Esophagus (tissue), 2 donors: ENCODE measurements around the gene OR11H7. TPM values are rescaled to one million over a fixed set of nuclear protein-coding genes. Genes with fewer than 3 reads are reported as not detected.
"Not testable (repeated sequence)": the region's sequence is repeated elsewhere in the genome, so short reads cannot be mapped to it uniquely, and the experiment has no call there.

Experiments
- H3K27ac ChIP-seq, 2 donors: one replicate each; pipeline ENCODE4 v1.5.1; 2013; ENCODE audit warnings: low read depth in 2 of 2, mild to moderate bottlenecking in 2 of 2, inconsistent platforms in 1 of 2, low read length in 1 of 2, moderate library complexity in 1 of 2
- H3K27me3 ChIP-seq, 2 donors: one replicate each; pipeline ENCODE4 v1.6.1; 2013; ENCODE audit warnings: low read length in 2 of 2, control low read depth in 1 of 2, mild to moderate bottlenecking in 1 of 2; ENCODE audit not compliant: insufficient read depth in 2 of 2, control insufficient read depth in 1 of 2
- H3K36me3 ChIP-seq, 2 donors: one replicate each; pipeline ENCODE4 v1.6.1; 2013; ENCODE audit warnings: low read length in 1 of 2; ENCODE audit not compliant: control insufficient read depth in 2 of 2, insufficient read depth in 2 of 2
- H3K4me1 ChIP-seq, 2 donors: one replicate each; pipeline ENCODE4 v1.6.1; 2013; ENCODE audit warnings: low read length in 1 of 2; ENCODE audit not compliant: control insufficient read depth in 2 of 2, insufficient read depth in 2 of 2
- H3K4me3 ChIP-seq, 2 donors: one replicate each; pipeline ENCODE4 v1.5.1; 2013; ENCODE audit warnings: low read length in 2 of 2, mild to moderate bottlenecking in 2 of 2, low read depth in 1 of 2, moderate library complexity in 1 of 2
- H3K9me3 ChIP-seq, 2 donors: one replicate each; pipeline ENCODE4 v1.6.1; 2013; ENCODE audit warnings: mild to moderate bottlenecking in 2 of 2, low read depth in 1 of 2, low read length in 1 of 2, moderate library complexity in 1 of 2; ENCODE audit not compliant: control insufficient read depth in 2 of 2, insufficient read depth in 1 of 2
- WGBS, 2 donors: extraction: QIAGEN DNeasy Blood & Tissue Kit; methylation state at CpG; one replicate each; pipeline ENCODE4 v1.1.7; 2013; 5-methylcytosine and 5-hydroxymethylcytosine counted together
- polyA plus RNA-seq, 2 donors: library from polyadenylated mRNA; stranded (reverse); fragments of 200-250 nt; gene quantifications; one replicate each; pipeline ENCODE4 v1.2.3, GENCODE V29; 2013
- donor health status: healthy with polysubstance abuse.
- donor health status: Bipolar disorder and iron deficiency.

The OR11H7 gene
- polyA plus RNA-seq, 2 donors: not detected

DNA sequence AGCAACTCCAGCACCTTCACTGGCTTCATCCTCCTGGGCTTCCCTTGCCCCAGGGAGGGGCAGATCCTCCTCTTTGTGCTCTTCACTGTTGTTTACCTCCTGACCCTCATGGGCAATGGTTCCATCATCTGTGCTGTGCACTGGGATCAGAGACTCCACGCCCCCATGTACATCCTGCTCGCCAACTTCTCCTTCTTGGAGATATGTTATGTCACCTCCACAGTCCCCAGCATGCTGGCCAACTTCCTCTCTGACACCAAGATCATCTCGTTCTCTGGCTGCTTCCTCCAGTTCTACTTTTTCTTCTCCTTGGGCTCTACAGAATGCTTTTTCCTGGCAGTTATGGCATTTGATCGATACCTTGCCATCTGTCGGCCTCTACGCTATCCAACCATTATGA lies 31.3 kb upstream of the OR11H7 start:
- no peak overlapping the region for H3K27ac ChIP-seq
- H3K4me3 ChIP-seq: no peak overlapping the region
- H3K4me1 ChIP-seq: no peaks in the 10 kb centered on the region
- no peaks in the 10 kb centered on the region for H3K9me3 ChIP-seq
- H3K27me3 ChIP-seq: no peaks in the 10 kb centered on the region
- WGBS, 2 donors: 65 to 76% methylated on average over 6 of the region's 6 CpGs
- H3K36me3 ChIP-seq: no peaks in the 10 kb centered on the region

GRCh38 chr14:20198991-20199390 lies 29.8 kb upstream of the OR11H7 start:
- no peak overlapping the region for H3K27ac ChIP-seq
- no peak overlapping the region for H3K4me3 ChIP-seq
- no peaks in the 10 kb centered on the region for H3K27me3 ChIP-seq
- H3K36me3 ChIP-seq: no peaks in the 10 kb centered on the region
- 63 to 65% methylated on average over 5 of the region's 5 CpGs for WGBS, 2 donors
- no peaks in the 10 kb centered on the region for H3K4me1 ChIP-seq
- no peaks in the 10 kb centered on the region for H3K9me3 ChIP-seq

DNA sequence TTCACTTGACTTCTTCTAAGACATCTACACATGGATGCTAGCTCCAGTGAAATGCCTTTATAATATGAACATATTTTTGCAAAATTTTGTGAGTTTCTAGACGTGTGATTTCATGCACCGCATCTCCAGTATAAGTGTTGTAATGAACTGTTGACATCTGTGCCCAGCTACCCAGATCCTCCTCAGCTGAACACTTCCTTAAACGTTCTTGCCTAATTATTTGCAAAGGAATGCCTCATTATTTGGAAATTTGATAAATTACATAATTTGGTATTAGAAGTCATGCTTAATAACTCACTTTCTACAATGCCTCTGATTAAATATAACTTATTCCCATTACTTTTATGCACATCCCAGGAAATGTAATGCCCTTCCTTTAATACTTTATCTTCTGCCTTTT lies 24.1 kb upstream of the OR11H7 start:
- 58% methylated on average over 3 of the region's 3 CpGs for WGBS, 2 donors
- H3K4me1 ChIP-seq: no peaks in the 10 kb centered on the region
- no peak overlapping the region for H3K27ac ChIP-seq
- H3K27me3 ChIP-seq: no peaks in the 10 kb centered on the region
- H3K36me3 ChIP-seq: no peaks in the 10 kb centered on the region
- H3K4me3 ChIP-seq: no peak overlapping the region
- no peaks in the 10 kb centered on the region for H3K9me3 ChIP-seq

GRCh38 chr14:20209595-20209994 lies 19.2 kb upstream of the OR11H7 start:
- Histone ChIP-seq H3K9me3 (no peaks in the 10 kb centered on the region), H3K4me1 (no peaks in the 10 kb centered on the region), H3K27me3 (no peaks in the 10 kb centered on the region), H3K36me3 (no peaks in the 10 kb centered on the region), H3K4me3 (no peak overlapping the region), H3K27ac (no peak overlapping the region)
- WGBS, 2 donors: 87 to 93% methylated on average over 2 of the region's 2 CpGs

GRCh38 chr14:20212406-20212805 lies 16.4 kb upstream of the OR11H7 start:
- H3K4me1 ChIP-seq, H3K27ac ChIP-seq, H3K4me3 ChIP-seq, H3K36me3 ChIP-seq, H3K9me3 ChIP-seq, H3K27me3 ChIP-seq: not testable (repeated sequence)
- 87 to 92% methylated on average over 6 to 20 of the region's 28 CpGs for WGBS, 2 donors

DNA sequence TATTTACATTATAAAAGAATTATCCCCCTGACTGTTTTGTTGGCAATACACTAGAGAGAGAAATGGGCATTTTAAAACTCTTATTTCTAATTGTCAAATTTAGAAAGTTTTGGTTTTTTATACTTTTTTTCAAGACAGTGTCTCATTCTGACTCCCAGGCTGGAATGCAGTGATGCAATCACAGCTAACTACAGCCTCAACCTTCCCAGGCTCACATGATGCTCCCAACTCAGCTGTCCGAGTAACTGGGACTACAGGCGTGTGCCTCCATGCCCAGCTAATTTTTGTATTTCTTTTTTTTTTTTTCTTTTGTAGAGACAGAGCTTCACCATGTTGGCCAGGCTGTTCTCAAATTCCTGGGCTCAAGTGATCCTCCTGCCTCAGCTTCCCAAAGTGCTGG lies 13.6 kb upstream of the OR11H7 start:
- 59 to 61% methylated on average over 2 of the region's 2 CpGs for WGBS, 2 donors
- Histone ChIP-seq H3K27ac (no peak overlapping the region), H3K9me3 (no peaks in the 10 kb centered on the region), H3K36me3 (no peaks in the 10 kb centered on the region), H3K27me3 (no peaks in the 10 kb centered on the region), H3K4me3 (no peak overlapping the region), H3K4me1 (no peaks in the 10 kb centered on the region)

- Histone ChIP-seq H3K4me1 (no peaks in the 10 kb centered on the region), H3K36me3 (no peaks in the 10 kb centered on the region)
These were observed 9.7 kb upstream of the OR11H7 start for GRCh38 chr14:20219033-20219432.

GRCh38 chr14:20223410-20223809 lies 5.4 kb upstream of the OR11H7 start, which contains the start of gene OR11H6:
OR11H6 (plus strand) TSS chr14:20223710; CDS start chr14:20223710, 0 bp downstream.
- 27 to 31% methylated on average over 2 of the region's 2 CpGs for WGBS, 2 donors
- no peaks in the 10 kb centered on the region for H3K27me3 ChIP-seq
- no peaks in the 10 kb centered on the region for H3K9me3 ChIP-seq
- no peaks in the 10 kb centered on the region for H3K4me1 ChIP-seq
- no peak within 1 kb of the TSS for H3K27ac ChIP-seq
- no peak within 1 kb of the TSS for H3K4me3 ChIP-seq
- H3K36me3 ChIP-seq: no peaks in the 10 kb centered on the region

More at GRCh38 chr14:20219033-20219432, 9.7 kb upstream of the OR11H7 start:
- Histone ChIP-seq H3K27ac (no peak overlapping the region), H3K27me3 (no peaks in the 10 kb centered on the region), H3K4me3 (no peak overlapping the region), H3K9me3 (no peaks in the 10 kb centered on the region)
- 41 to 46% methylated on average over 4 of the region's 4 CpGs for WGBS, 2 donors

- H3K4me3 ChIP-seq, H3K36me3 ChIP-seq, H3K27ac ChIP-seq, H3K27me3 ChIP-seq, H3K4me1 ChIP-seq, H3K9me3 ChIP-seq: not testable (repeated sequence)
- WGBS, 2 donors: 76 to 81% methylated on average over 3 to 4 of the region's 4 CpGs
These were observed 6.6 kb downstream of the OR11H7 start for GRCh38 chr14:20235415-20235814.

DNA sequence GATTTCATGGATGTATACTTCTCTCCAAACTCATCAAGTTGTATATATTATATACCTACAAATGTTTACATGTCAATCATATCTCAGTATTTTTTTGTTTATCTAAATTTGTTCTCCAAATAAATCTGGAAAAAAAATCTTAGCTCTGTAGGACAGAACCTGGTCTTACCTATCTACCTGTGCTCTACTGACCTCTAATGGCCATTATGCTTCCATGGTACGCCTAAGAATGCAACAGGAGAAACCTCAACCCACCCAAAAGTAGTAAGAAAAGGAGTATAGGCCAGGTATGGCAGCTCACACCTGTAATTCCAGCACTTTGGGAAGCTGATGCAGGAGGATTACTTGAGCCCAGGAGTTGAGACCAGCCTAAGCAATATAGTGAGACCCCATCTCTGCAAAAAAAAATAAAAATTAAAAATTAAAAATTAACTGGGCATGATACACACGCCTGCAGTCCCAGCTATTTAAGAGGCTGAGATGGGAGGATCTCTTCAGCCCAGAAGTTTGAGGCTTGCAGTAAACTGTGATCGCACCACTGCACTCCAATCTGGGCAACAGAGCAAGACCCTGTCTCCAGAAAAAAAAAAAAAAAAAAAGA lies 19.0 kb downstream of the OR11H7 start:
- WGBS, 2 donors: 57 to 69% methylated on average over 3 of the region's 3 CpGs
- Histone ChIP-seq H3K27me3 (no peaks in the 10 kb centered on the region), H3K4me1 (no peaks in the 10 kb centered on the region), H3K4me3 (no peak overlapping the region), H3K36me3 (no peaks in the 10 kb centered on the region), H3K27ac (no peak overlapping the region), H3K9me3 (no peaks in the 10 kb centered on the region)
